Left ventricle myocardium inferior (tissue), 1 donor: ENCODE results near the gene FAM163B. TPM values are rescaled to one million over a fixed set of nuclear protein-coding genes. Genes with fewer than 3 reads are reported as not detected.
"Not testable (repeated sequence)": the region's sequence is repeated elsewhere in the genome, so short reads cannot be mapped to it uniquely, and the experiment has no call there.

Source experiments
- DNase-seq: peaks from one replicate; pipeline ENCODE4 v3.0.0-alpha.2; 2020
- H3K27ac ChIP-seq: fragments of 200-600 bp; replicated peaks from 2 replicates; pipeline ENCODE4 v1.8.0; 2021
- H3K27me3 ChIP-seq: fragments of 200-600 bp; 2 replicates; pipeline ENCODE4 v1.8.0; 2021; ENCODE audit warnings: low read depth
- H3K36me3 ChIP-seq: fragments of 200-600 bp; 2 replicates; pipeline ENCODE4 v1.8.0; 2021
- H3K4me1 ChIP-seq: fragments of 200-600 bp; 2 replicates; pipeline ENCODE4 v1.8.0; 2021
- H3K4me3 ChIP-seq: fragments of 200-600 bp; 2 replicates; pipeline ENCODE4 v1.8.0; 2021; ENCODE audit warnings: mild to moderate bottlenecking, moderate library complexity
- H3K9me3 ChIP-seq: fragments of 200-600 bp; replicated peaks from 2 replicates; pipeline ENCODE4 v1.8.0; 2021
- intact Hi-C: fragments of 100-400 bp; cut with micrococcal nuclease; formaldehyde crosslinking; loops from one replicate; pipeline ENCODE4 v1.11.0; 2022
- total RNA-seq: library from RNA; stranded (reverse); fragmentation: NEBNext Ultra II Directional; extraction: Animal tissue kit (Norgen Biotek cat#: 25700); gene quantifications from one replicate; pipeline ENCODE4 v1.2.1, GENCODE V29; 2021
- TF ChIP-seq, protein P1 (sequence below): fragments of 200-600 bp; IDR thresholded peaks from 2 replicates; pipeline ENCODE4 v1.8.0; 2021; ENCODE audit warnings: antibody characterized with exemption, mild to moderate bottlenecking, borderline replicate concordance
- donor health status: DM: no; HTN: yes; CAD: no; lungs with severe emphysema.

The FAM163B gene
- total RNA-seq, 1 donor from 2014 or later: not detected

DNA sequence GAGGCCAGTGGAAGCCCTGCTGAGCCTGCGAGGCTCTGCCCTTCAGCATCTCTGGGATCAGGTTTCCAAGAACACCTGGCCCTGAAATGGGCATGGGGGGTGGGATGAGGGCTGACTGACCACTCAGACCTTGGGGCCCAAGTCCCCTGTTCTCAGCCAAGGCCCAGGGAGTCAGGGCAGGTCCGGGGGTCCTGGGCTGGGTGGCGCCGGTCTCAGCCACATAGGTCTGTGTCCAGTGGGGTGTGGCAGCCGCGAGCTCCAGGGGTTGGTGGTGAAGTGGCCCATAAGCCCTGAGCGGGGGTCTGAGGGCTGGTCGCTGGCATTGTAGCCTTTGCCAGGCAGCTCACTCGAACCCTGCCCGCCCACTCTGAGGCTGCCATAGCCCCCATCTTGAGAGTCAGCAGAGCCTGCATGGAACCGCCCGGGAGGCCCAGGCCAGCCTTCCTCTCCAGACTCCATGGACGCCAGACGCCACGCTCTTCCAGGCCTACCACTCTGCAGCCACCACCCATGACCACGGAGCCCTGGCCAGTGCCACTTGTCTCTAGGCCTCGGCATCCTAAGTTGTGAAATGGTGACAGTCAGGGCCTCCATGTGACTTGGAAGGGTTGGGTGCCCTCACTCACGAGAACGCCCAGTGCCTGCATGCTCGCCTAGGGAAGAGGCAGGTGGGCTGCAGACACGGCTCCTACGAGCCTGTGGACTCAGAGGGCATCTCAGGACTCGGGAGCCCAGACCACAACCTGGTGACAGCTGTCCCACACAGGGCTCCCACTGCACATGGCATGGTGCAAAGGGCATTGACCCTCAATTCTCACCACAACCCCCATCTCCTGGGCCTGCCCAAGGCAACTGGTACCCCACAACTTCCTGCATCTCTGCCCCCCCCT lies 20.3 kb upstream of the FAM163B start:
- H3K9me3 ChIP-seq: peaks cover 24% of the 10 kb centered on the region
- no peak overlapping the region for H3K4me3 ChIP-seq
- no peak for DNase-seq
- peaks cover 59% of the 10 kb centered on the region for H3K27me3 ChIP-seq
- intact Hi-C loops: no loop called here
- TF ChIP-seq, protein P1, sequence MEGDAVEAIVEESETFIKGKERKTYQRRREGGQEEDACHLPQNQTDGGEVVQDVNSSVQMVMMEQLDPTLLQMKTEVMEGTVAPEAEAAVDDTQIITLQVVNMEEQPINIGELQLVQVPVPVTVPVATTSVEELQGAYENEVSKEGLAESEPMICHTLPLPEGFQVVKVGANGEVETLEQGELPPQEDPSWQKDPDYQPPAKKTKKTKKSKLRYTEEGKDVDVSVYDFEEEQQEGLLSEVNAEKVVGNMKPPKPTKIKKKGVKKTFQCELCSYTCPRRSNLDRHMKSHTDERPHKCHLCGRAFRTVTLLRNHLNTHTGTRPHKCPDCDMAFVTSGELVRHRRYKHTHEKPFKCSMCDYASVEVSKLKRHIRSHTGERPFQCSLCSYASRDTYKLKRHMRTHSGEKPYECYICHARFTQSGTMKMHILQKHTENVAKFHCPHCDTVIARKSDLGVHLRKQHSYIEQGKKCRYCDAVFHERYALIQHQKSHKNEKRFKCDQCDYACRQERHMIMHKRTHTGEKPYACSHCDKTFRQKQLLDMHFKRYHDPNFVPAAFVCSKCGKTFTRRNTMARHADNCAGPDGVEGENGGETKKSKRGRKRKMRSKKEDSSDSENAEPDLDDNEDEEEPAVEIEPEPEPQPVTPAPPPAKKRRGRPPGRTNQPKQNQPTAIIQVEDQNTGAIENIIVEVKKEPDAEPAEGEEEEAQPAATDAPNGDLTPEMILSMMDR: no peak
- no peaks in the 10 kb centered on the region for H3K4me1 ChIP-seq
- H3K36me3 ChIP-seq: no peaks in the 10 kb centered on the region
- no peak overlapping the region for H3K27ac ChIP-seq

DNA sequence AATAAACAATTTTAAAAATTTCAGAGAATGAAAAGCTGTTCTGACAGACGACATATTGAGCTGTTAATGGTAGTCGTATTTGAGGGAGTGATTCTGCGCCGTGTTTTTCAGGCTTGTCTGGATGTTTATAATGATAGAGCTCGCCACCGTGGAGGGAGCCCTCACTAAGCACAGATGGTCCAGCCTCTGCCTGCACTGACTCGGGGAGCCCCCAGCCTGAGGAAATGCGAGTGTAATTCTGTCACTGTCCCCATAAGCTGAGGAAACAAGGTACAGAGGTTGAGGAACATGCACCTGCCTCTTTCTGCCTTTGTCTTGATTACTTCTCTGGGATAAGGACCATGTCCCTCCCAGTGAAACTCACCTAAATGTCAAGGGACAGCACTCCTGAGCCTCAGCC lies 19.6 kb upstream of the FAM163B start:
- intact Hi-C loops: no loop called here
- Histone ChIP-seq H3K4me3 (no peak overlapping the region), H3K36me3 (no peaks in the 10 kb centered on the region), H3K4me1 (no peaks in the 10 kb centered on the region), H3K27ac (no peak overlapping the region), H3K27me3 (peaks cover 55% of the 10 kb centered on the region), H3K9me3 (peaks cover 24% of the 10 kb centered on the region)
- TF ChIP-seq, protein P1: no peak
- DNase-seq: no peak

DNA sequence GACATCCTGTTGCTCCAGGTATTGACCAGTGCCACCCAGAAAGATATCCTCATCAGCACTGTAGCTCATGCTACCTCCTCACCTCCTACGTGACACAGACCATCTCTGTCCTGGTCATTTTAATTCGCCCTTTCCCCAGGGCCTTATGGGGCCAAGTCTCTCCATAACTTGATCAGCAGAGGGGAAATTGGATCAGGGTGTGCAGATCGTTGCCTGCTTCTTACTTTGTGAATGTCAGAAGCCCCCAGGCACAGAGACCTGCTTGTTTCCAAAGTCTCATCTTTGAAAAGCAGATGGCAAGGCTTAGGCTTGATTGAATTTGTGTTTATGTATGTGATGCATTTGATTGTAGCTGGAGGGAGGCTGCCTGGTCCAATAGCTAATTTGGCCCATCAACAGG lies 18.2 kb upstream of the FAM163B start:
- no peak for DNase-seq
- no peaks in the 10 kb centered on the region for H3K4me1 ChIP-seq
- TF ChIP-seq, protein P1: no peak
- peaks cover 24% of the 10 kb centered on the region for H3K9me3 ChIP-seq
- H3K27ac ChIP-seq: no peak overlapping the region
- H3K4me3 ChIP-seq: no peak overlapping the region
- no peaks in the 10 kb centered on the region for H3K36me3 ChIP-seq
- H3K27me3 ChIP-seq: peaks cover 58% of the 10 kb centered on the region
- intact Hi-C loops: no loop called here

DNA sequence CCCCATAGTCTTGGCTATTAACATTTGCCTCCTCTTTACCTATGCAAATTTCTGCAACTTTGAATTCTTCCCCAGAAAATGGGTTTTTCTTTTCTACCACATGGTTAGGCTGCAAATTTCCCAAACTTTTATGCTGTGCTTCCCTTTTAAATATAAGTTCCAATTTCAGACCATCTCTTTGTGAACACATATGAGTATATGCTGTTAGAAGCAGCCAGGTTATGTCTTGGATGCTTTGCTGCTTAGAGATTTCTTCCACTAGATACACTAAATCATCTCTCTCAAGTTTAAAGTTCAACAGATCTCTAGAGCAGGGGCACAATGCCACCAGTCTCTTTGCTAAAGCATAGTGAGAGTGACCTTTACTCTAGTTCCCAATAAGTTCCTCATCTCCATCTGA lies 16.8 kb upstream of the FAM163B start:
- Histone ChIP-seq H3K9me3 (peaks cover 24% of the 10 kb centered on the region), H3K27me3 (peaks cover 60% of the 10 kb centered on the region)
- H3K36me3 ChIP-seq, DNase-seq, H3K27ac ChIP-seq, intact Hi-C loops, H3K4me3 ChIP-seq, H3K4me1 ChIP-seq: not testable (repeated sequence)

DNA sequence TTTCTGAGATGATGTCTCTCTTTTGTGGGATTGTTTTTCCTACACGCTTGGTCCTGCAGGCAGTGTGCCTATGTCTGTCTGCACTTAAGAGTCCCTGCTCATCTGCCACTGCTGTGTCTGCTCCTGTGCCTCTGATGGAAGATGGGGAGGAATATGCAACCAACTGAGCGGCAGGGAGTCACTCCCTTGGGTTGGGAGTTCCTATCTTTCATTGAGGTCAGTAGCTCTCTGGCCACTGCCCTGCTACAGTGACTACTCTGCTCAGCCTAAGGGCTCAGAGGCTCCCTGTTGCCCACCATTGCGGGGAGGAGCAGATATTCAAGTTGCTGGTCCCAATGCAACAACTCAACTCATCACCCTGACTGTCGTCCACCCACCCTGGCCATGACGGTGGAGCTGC lies 13.4 kb upstream of the FAM163B start:
- H3K27me3 ChIP-seq: peaks cover 74% of the 10 kb centered on the region

More for the DNA sequence above, 13.4 kb upstream of the FAM163B start:
- no peak for DNase-seq
- no peaks in the 10 kb centered on the region for H3K4me1 ChIP-seq
- TF ChIP-seq, protein P1: no peak
- H3K36me3 ChIP-seq: no peaks in the 10 kb centered on the region
- H3K4me3 ChIP-seq: no peak overlapping the region
- intact Hi-C loops: no loop called here
- H3K9me3 ChIP-seq: peaks cover 24% of the 10 kb centered on the region
- H3K27ac ChIP-seq: no peak overlapping the region
